Loucy (cell line): ENCODE measurements around the gene PSMD13.

Experiments used
- EZH2phosphoT487 ChIP-seq: fragments of 200-600 bp; IDR thresholded peaks from 2 replicates; pipeline ENCODE4 v1.6.1; 2018; ENCODE audit warnings: antibody characterized with exemption, mild to moderate bottlenecking, moderate library complexity, borderline replicate concordance
- TF ChIP-seq, protein P1 (sequence below): fragments of 200-600 bp; sonication (generic); conservative IDR thresholded peaks from 2 replicates; pipeline ENCODE4 v1.5.1; 2014; ENCODE audit warnings: mild to moderate bottlenecking, antibody characterized with exemption, low read length

DNA sequence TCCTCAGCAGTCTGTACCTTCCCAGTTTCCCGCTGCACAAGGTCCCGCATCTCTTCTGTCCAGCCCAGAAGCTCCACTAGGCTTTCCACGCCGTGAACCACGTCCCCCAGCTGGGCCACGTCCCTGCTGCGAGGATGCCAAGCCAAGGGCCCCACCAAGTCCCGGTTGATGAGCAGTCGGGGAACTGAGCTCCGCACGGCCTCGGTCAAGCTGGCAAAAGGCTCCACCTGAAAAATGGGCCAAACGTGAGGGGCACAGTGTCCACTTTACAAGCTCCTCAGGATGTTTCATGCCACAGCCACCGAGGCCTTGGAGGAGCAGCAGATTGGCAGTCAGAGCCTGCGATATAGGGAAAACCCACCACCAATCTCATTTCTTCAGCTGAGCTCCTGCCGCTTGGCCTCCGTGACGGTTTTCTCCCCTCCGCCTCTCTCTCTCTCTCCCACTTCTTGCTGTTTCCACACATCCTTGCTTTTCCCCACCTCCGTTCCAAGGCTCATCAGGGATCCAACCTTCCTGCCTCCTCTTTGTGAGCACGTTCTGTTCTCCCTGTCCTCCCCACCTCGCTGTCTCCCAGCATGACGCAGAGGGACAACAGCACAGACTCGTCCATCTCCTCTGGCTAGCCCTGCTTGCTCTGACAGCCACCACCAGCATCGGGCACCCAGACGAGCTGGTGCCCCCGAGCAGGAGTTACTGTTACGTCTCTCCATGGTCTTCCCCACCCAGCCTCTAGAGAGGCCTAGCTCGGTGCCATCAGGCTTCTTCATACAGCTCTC is 17.8 kb upstream of the PSMD13 start:
- TF ChIP-seq, protein P1, sequence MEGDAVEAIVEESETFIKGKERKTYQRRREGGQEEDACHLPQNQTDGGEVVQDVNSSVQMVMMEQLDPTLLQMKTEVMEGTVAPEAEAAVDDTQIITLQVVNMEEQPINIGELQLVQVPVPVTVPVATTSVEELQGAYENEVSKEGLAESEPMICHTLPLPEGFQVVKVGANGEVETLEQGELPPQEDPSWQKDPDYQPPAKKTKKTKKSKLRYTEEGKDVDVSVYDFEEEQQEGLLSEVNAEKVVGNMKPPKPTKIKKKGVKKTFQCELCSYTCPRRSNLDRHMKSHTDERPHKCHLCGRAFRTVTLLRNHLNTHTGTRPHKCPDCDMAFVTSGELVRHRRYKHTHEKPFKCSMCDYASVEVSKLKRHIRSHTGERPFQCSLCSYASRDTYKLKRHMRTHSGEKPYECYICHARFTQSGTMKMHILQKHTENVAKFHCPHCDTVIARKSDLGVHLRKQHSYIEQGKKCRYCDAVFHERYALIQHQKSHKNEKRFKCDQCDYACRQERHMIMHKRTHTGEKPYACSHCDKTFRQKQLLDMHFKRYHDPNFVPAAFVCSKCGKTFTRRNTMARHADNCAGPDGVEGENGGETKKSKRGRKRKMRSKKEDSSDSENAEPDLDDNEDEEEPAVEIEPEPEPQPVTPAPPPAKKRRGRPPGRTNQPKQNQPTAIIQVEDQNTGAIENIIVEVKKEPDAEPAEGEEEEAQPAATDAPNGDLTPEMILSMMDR: no peak
- no peak for TF ChIP-seq EZH2phosphoT487
